GM23248 (cell line): ENCODE results near the gene STK4.

ENCODE experiments used
- EZH2 ChIP-seq: fragments of 200-600 bp; sonication (generic); IDR thresholded peaks from 2 replicates; pipeline ENCODE4 v1.6.1; 2018; ENCODE audit warnings: antibody characterized with exemption, mild to moderate bottlenecking; ENCODE audit not compliant: insufficient read depth, poor library complexity, severe bottlenecking
- EZH2phosphoT487 ChIP-seq: fragments of 200-600 bp; sonication (generic); IDR thresholded peaks from 2 replicates; pipeline ENCODE4 v1.6.1; 2018; ENCODE audit warnings: antibody characterized with exemption, moderate library complexity, mild to moderate bottlenecking, low read depth; ENCODE audit not compliant: insufficient read depth

- TF ChIP-seq EZH2 = no peak
- TF ChIP-seq EZH2phosphoT487 = no peak
These were observed 149.1 kb downstream of the STK4 start for GRCh38 chr20:45115386-45115774.
